Measurements from ENCODE around the gene CX3CR1. TPM values are rescaled to one million over a fixed set of nuclear protein-coding genes. Genes with fewer than 3 reads are reported as not detected.

Gene CX3CR1
- total and polyA plus RNA-seq, 4 experiments from 2014 or later, result 0.29 to 3.7 (median 0.96) TPM

- POLR2A ChIA-PET (ENCODE audit: partially characterized antibody), result no interaction called here
- no peak overlapping the region for H3K4me3 ChIP-seq (ENCODE audit: low read length in 2 of 2)
These were observed 1.8 kb downstream of the CX3CR1 start for GRCh38 chr3:39277893-39278615.

GRCh38 chr3:39276746-39277145 lies 3.1 kb downstream of the CX3CR1 start:
- peaks cover 15 to 34% (median 21%) of the 10 kb centered on the region in 4 donors for H3K4me1 Mint-ChIP-seq

More at GRCh38 chr3:39277893-39278615, 1.8 kb downstream of the CX3CR1 start:
- peak overlapping the region in 2 of 7 donors; percentile 37 to 41 for H3K27ac Mint-ChIP-seq
- H3K9me3 Mint-ChIP-seq, result no peaks in the 10 kb centered on the region
- no peaks in the 10 kb centered on the region for H3K9me3 ChIP-seq (ENCODE audit: control insufficient read depth in 1 of 2, low read length in 2 of 2)
- H3K4me1 Mint-ChIP-seq, result peaks cover 18 to 34% (median 23%) of the 10 kb centered on the region in 4 donors
- H3K27ac ChIP-seq (ENCODE audit: low read depth, low read length), result no peak overlapping the region
- peaks cover 0 to 3% of the 10 kb centered on the region in 2 donors for H3K27me3 Mint-ChIP-seq
- peak overlapping the region in 7 of 8 donors; percentile 15 to 71 (median 59) for H3K4me3 Mint-ChIP-seq
- CTCF ChIA-PET (ENCODE audit: partially characterized antibody), result interaction anchor here (0.6 to 10.9 kb wide), 6 partner anchors 8 to 169 kb away, joined by 3 to 106 read pairs (median 4); no protein-coding TSS in a partner anchor
- peaks cover 22% of the 10 kb centered on the region for H3K4me1 ChIP-seq (ENCODE audit: insufficient read depth, low read length)
- H3K36me3 ChIP-seq (ENCODE audit: insufficient read depth, low read length), result no peaks in the 10 kb centered on the region
- DNase-seq, result no peak
- no peaks in the 10 kb centered on the region for H3K36me3 Mint-ChIP-seq
- intact Hi-C loops (cut with micrococcal nuclease), result no loop called here
- no peaks in the 10 kb centered on the region for H3K27me3 ChIP-seq (ENCODE audit: insufficient read depth, low read length)

GRCh38 chr3:39275963-39276593 lies 3.8 kb downstream of the CX3CR1 start:
- peaks cover 17% of the 10 kb centered on the region for H3K4me1 ChIP-seq (ENCODE audit: insufficient read depth, low read length)
- no peaks in the 10 kb centered on the region for H3K9me3 Mint-ChIP-seq
- CTCF ChIA-PET (ENCODE audit: partially characterized antibody), result interaction anchor here (4.7 to 10.9 kb wide), 2 partner anchors 12 to 17 kb away, joined by 40 to 106 read pairs; no protein-coding TSS in a partner anchor
- intact Hi-C loops (cut with micrococcal nuclease), result no loop called here
- H3K9me3 ChIP-seq (ENCODE audit: control insufficient read depth in 1 of 2, low read length in 2 of 2), result no peaks in the 10 kb centered on the region
- H3K27me3 Mint-ChIP-seq, result peaks cover 0 to 3% of the 10 kb centered on the region in 2 donors
- H3K4me3 Mint-ChIP-seq, result peak overlapping the region in 2 of 8 donors; percentile 3 to 5
- H3K27ac ChIP-seq (ENCODE audit: low read depth, low read length), result no peak overlapping the region
- H3K27ac Mint-ChIP-seq, result peak overlapping the region in 2 of 7 donors; percentile 33 to 67
- H3K27me3 ChIP-seq (ENCODE audit: insufficient read depth, low read length), result no peaks in the 10 kb centered on the region
- POLR2A ChIA-PET (ENCODE audit: partially characterized antibody), result interaction anchor here (1.5 kb wide), 1 partner anchor 12 kb away, joined by 3 read pairs; no protein-coding TSS in a partner anchor
- H3K4me3 ChIP-seq (ENCODE audit: low read length in 2 of 2), result no peak overlapping the region
- no peaks in the 10 kb centered on the region for H3K36me3 Mint-ChIP-seq
- peaks cover 10 to 27% (median 15%) of the 10 kb centered on the region in 4 donors for H3K4me1 Mint-ChIP-seq
- no peak for DNase-seq
- no peaks in the 10 kb centered on the region for H3K36me3 ChIP-seq (ENCODE audit: insufficient read depth, low read length)

More at GRCh38 chr3:39276746-39277145, 3.1 kb downstream of the CX3CR1 start:
- Mint-ChIP-seq H3K36me3 (no peaks in the 10 kb centered on the region), H3K27me3 (peaks cover 0 to 3% of the 10 kb centered on the region in 2 donors), H3K27ac (peak overlapping the region in 4 of 7 donors; percentile 33 to 80 (median 36)), H3K9me3 (no peaks in the 10 kb centered on the region), H3K4me3 (no peak overlapping the region)
- ChIA-PET CTCF (ENCODE audit: partially characterized antibody) (interaction anchor here (1.5 to 10.9 kb wide), 3 partner anchors 10 to 16 kb away, joined by 4 to 106 read pairs (median 40); no protein-coding TSS in a partner anchor), POLR2A (ENCODE audit: partially characterized antibody) (no interaction called here)
- Histone ChIP-seq H3K4me1 (ENCODE audit: insufficient read depth, low read length) (peaks cover 22% of the 10 kb centered on the region), H3K36me3 (ENCODE audit: insufficient read depth, low read length) (no peaks in the 10 kb centered on the region), H3K27me3 (ENCODE audit: insufficient read depth, low read length) (no peaks in the 10 kb centered on the region), H3K27ac (ENCODE audit: low read depth, low read length) (no peak overlapping the region), H3K4me3 (ENCODE audit: low read length in 2 of 2) (no peak overlapping the region), H3K9me3 (ENCODE audit: control insufficient read depth in 1 of 2, low read length in 2 of 2) (no peaks in the 10 kb centered on the region)
- no peak for DNase-seq
- intact Hi-C loops (cut with micrococcal nuclease), result no loop called here

GRCh38 chr3:39275052-39275451 lies 4.8 kb downstream of the CX3CR1 start:
- no peak overlapping the region for H3K4me3 Mint-ChIP-seq
- H3K9me3 Mint-ChIP-seq, result no peaks in the 10 kb centered on the region
- H3K27me3 ChIP-seq (ENCODE audit: insufficient read depth, low read length), result no peaks in the 10 kb centered on the region
- H3K4me1 Mint-ChIP-seq, result peaks cover 10 to 23% (median 12%) of the 10 kb centered on the region in 4 donors
- peaks cover 17% of the 10 kb centered on the region for H3K4me1 ChIP-seq (ENCODE audit: insufficient read depth, low read length)
- ChIA-PET CTCF (ENCODE audit: partially characterized antibody) (interaction anchor here (10.9 kb wide), 1 partner anchor 18 kb away, joined by 106 read pairs; no protein-coding TSS in a partner anchor), POLR2A (ENCODE audit: partially characterized antibody) (interaction anchor here (1.5 kb wide), 1 partner anchor 13 kb away, joined by 3 read pairs; no protein-coding TSS in a partner anchor)
- no peak overlapping the region for H3K27ac Mint-ChIP-seq
- DNase-seq, result no peak
- H3K4me3 ChIP-seq (ENCODE audit: low read length in 2 of 2), result no peak overlapping the region
- peaks cover 0 to 3% of the 10 kb centered on the region in 2 donors for H3K27me3 Mint-ChIP-seq
- no peaks in the 10 kb centered on the region for H3K36me3 ChIP-seq (ENCODE audit: insufficient read depth, low read length)
- no peaks in the 10 kb centered on the region for H3K36me3 Mint-ChIP-seq
- intact Hi-C loops (cut with micrococcal nuclease), result no loop called here
- no peaks in the 10 kb centered on the region for H3K9me3 ChIP-seq (ENCODE audit: control insufficient read depth in 1 of 2, low read length in 2 of 2)
- no peak overlapping the region for H3K27ac ChIP-seq (ENCODE audit: low read depth, low read length)

- H3K4me3 Mint-ChIP-seq, result no peak overlapping the region
- Histone ChIP-seq H3K36me3 (ENCODE audit: insufficient read depth, low read length) (no peaks in the 10 kb centered on the region), H3K4me3 (ENCODE audit: low read length in 2 of 2) (no peak overlapping the region), H3K27ac (ENCODE audit: low read depth, low read length) (no peak overlapping the region), H3K9me3 (ENCODE audit: control insufficient read depth in 1 of 2, low read length in 2 of 2) (no peaks in the 10 kb centered on the region), H3K27me3 (ENCODE audit: insufficient read depth, low read length) (no peaks in the 10 kb centered on the region), H3K4me1 (ENCODE audit: insufficient read depth, low read length) (peaks cover 22% of the 10 kb centered on the region)
- no peaks in the 10 kb centered on the region for H3K36me3 Mint-ChIP-seq
- ChIA-PET POLR2A (ENCODE audit: partially characterized antibody) (no interaction called here), CTCF (ENCODE audit: partially characterized antibody) (no interaction called here)
- H3K27me3 Mint-ChIP-seq, result peaks cover 0 to 3% of the 10 kb centered on the region in 2 donors
- no peak for DNase-seq
- intact Hi-C loops (cut with micrococcal nuclease), result no loop called here
- peak overlapping the region in 2 of 7 donors; percentile 19 to 60 for H3K27ac Mint-ChIP-seq
- peaks cover 14 to 28% (median 16%) of the 10 kb centered on the region in 4 donors for H3K4me1 Mint-ChIP-seq
- no peaks in the 10 kb centered on the region for H3K9me3 Mint-ChIP-seq
These were observed 6.7 kb downstream of the CX3CR1 start for GRCh38 chr3:39273119-39273518.

GRCh38 chr3:39272191-39272590 lies 7.6 kb downstream of the CX3CR1 start:
- H3K4me1 Mint-ChIP-seq, result peaks cover 22 to 30% (median 25%) of the 10 kb centered on the region in 4 donors
- H3K27ac ChIP-seq (ENCODE audit: low read depth, low read length), result no peak overlapping the region

More at GRCh38 chr3:39272191-39272590, 7.6 kb downstream of the CX3CR1 start:
- intact Hi-C loops (cut with micrococcal nuclease), result no loop called here
- POLR2A ChIA-PET (ENCODE audit: partially characterized antibody), result interaction anchor here (1.5 kb wide), 1 partner anchor 11 kb away, joined by 3 read pairs; no protein-coding TSS in a partner anchor
- Histone ChIP-seq H3K4me1 (ENCODE audit: insufficient read depth, low read length) (peaks cover 27% of the 10 kb centered on the region), H3K27me3 (ENCODE audit: insufficient read depth, low read length) (no peaks in the 10 kb centered on the region), H3K36me3 (ENCODE audit: insufficient read depth, low read length) (no peaks in the 10 kb centered on the region), H3K9me3 (ENCODE audit: control insufficient read depth in 1 of 2, low read length in 2 of 2) (no peaks in the 10 kb centered on the region), H3K4me3 (ENCODE audit: low read length in 2 of 2) (no peak overlapping the region)
- Mint-ChIP-seq H3K9me3 (no peaks in the 10 kb centered on the region), H3K36me3 (no peaks in the 10 kb centered on the region), H3K4me3 (no peak overlapping the region), H3K27ac (peak overlapping the region in 1 of 7 donors; percentile 67), H3K27me3 (peaks cover 0 to 3% of the 10 kb centered on the region in 2 donors)
- CTCF ChIA-PET (ENCODE audit: partially characterized antibody), result interaction anchor here (1.3 to 6.6 kb wide), 3 partner anchors 16 to 65 kb away, joined by 3 to 43 read pairs (median 15); no protein-coding TSS in a partner anchor
- DNase-seq, result no peak
